Measurements from ENCODE around the gene TMED3.
A peak's percentile ranks its signal among the peaks of the same experiment; 100 is the strongest.

DNA sequence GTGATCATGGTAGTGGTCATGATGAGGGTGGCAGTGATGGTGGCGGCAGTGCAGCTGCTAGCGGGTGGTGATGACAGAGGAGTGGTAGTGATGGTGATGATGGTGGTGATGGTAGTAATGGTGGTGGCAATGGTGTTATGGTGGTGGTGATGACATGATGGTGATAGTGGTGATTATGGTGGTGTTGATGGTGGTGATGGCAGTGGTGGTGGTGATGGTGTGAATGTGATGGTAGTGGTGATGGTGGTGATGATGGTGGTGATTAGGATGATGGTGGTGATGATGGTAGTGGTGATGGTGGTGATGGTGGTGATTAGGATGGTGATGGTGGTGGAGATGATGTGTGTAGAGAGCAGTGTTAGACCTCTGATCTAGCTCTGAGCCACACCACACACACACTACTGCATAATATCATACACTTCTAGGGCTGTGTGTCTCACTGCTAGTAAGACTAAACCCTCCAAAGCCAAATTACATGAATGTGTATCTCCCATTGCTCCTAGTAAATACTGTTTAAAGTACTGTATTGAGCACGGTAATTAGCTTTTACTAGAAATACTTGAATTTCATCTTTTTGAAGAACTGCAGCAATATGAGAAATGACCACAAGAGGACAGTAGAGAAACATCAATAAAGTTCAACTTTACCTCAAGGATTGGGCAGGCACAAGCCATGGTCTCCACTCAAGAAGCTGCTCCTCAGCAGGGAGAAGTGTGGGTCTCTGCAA lies 28.8 kb downstream of the TMED3 start:
- TF ChIP-seq, protein P1, sequence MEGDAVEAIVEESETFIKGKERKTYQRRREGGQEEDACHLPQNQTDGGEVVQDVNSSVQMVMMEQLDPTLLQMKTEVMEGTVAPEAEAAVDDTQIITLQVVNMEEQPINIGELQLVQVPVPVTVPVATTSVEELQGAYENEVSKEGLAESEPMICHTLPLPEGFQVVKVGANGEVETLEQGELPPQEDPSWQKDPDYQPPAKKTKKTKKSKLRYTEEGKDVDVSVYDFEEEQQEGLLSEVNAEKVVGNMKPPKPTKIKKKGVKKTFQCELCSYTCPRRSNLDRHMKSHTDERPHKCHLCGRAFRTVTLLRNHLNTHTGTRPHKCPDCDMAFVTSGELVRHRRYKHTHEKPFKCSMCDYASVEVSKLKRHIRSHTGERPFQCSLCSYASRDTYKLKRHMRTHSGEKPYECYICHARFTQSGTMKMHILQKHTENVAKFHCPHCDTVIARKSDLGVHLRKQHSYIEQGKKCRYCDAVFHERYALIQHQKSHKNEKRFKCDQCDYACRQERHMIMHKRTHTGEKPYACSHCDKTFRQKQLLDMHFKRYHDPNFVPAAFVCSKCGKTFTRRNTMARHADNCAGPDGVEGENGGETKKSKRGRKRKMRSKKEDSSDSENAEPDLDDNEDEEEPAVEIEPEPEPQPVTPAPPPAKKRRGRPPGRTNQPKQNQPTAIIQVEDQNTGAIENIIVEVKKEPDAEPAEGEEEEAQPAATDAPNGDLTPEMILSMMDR (IDR thresholded peaks at IDR 0.05; ENCODE audit: insufficient read depth, low read depth, low read length), result peak; percentile 98
- no peak for TF ChIP-seq EZH2 (IDR thresholded peaks at IDR 0.05; ENCODE audit: insufficient read depth, low read length)

All from astrocyte (in vitro differentiated cells and primary cell).